ENCODE results near the gene HMGB1. TPM values are rescaled to one million over a fixed set of nuclear protein-coding genes. Genes with fewer than 3 reads are reported as not detected.

Gene HMGB1
- total and polyA plus RNA-seq, 4 donors, result 83.9 to 276 (median 195) TPM

GRCh38 chr13:30450066-30450465 lies 15.7 kb downstream of the HMGB1 start:
- Histone ChIP-seq H3K4me1 (ENCODE audit: control insufficient read depth in 4 of 4, insufficient read depth in 4 of 4, low read length in 3 of 4) (peaks cover 0 to 5% (median 2%) of the 10 kb centered on the region in 4 donors), H3K27ac (ENCODE audit: low read depth in 1 of 2, low read length in 2 of 2) (no peak overlapping the region), H3K9me3 (ENCODE audit: control insufficient read depth in 4 of 4, low read length in 3 of 4) (no peaks in the 10 kb centered on the region), H3K36me3 (ENCODE audit: control insufficient read depth in 4 of 4, insufficient read depth in 3 of 4, low read depth in 1 of 4, low read length in 3 of 4) (no peaks in the 10 kb centered on the region), H3K9ac (ENCODE audit: low read depth in 1 of 2, low read length in 2 of 2) (no peak overlapping the region), H3K27me3 (ENCODE audit: control insufficient read depth in 4 of 4, insufficient read depth in 4 of 4, low read length in 3 of 4) (no peaks in the 10 kb centered on the region), H3K4me3 (ENCODE audit: low read depth in 1 of 3, low read length in 3 of 3) (no peak overlapping the region)
- no peak for DNase-seq (ENCODE audit: low spot score)
- no peak for TF ChIP-seq HNF4G (IDR thresholded peaks at IDR 0.05)
- TF ChIP-seq, protein P1, sequence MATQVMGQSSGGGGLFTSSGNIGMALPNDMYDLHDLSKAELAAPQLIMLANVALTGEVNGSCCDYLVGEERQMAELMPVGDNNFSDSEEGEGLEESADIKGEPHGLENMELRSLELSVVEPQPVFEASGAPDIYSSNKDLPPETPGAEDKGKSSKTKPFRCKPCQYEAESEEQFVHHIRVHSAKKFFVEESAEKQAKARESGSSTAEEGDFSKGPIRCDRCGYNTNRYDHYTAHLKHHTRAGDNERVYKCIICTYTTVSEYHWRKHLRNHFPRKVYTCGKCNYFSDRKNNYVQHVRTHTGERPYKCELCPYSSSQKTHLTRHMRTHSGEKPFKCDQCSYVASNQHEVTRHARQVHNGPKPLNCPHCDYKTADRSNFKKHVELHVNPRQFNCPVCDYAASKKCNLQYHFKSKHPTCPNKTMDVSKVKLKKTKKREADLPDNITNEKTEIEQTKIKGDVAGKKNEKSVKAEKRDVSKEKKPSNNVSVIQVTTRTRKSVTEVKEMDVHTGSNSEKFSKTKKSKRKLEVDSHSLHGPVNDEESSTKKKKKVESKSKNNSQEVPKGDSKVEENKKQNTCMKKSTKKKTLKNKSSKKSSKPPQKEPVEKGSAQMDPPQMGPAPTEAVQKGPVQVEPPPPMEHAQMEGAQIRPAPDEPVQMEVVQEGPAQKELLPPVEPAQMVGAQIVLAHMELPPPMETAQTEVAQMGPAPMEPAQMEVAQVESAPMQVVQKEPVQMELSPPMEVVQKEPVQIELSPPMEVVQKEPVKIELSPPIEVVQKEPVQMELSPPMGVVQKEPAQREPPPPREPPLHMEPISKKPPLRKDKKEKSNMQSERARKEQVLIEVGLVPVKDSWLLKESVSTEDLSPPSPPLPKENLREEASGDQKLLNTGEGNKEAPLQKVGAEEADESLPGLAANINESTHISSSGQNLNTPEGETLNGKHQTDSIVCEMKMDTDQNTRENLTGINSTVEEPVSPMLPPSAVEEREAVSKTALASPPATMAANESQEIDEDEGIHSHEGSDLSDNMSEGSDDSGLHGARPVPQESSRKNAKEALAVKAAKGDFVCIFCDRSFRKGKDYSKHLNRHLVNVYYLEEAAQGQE (IDR thresholded peaks at IDR 0.05), result no peak
- TF ChIP-seq, protein P2, sequence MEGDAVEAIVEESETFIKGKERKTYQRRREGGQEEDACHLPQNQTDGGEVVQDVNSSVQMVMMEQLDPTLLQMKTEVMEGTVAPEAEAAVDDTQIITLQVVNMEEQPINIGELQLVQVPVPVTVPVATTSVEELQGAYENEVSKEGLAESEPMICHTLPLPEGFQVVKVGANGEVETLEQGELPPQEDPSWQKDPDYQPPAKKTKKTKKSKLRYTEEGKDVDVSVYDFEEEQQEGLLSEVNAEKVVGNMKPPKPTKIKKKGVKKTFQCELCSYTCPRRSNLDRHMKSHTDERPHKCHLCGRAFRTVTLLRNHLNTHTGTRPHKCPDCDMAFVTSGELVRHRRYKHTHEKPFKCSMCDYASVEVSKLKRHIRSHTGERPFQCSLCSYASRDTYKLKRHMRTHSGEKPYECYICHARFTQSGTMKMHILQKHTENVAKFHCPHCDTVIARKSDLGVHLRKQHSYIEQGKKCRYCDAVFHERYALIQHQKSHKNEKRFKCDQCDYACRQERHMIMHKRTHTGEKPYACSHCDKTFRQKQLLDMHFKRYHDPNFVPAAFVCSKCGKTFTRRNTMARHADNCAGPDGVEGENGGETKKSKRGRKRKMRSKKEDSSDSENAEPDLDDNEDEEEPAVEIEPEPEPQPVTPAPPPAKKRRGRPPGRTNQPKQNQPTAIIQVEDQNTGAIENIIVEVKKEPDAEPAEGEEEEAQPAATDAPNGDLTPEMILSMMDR (IDR thresholded peaks at IDR 0.05; ENCODE audit: low read depth, low read length, missing input control), result no peak
- TF ChIP-seq TAF1 (conservative IDR thresholded peaks at IDR 0.05), result no peak
- TF ChIP-seq GABPA (IDR thresholded peaks at IDR 0.05 in 1 of 2, conservative IDR thresholded peaks at IDR 0.05 in 1 of 2), result no peak
- TF ChIP-seq HNF4A (conservative IDR thresholded peaks at IDR 0.05), result no peak
- no peak for TF ChIP-seq RXRA (IDR thresholded peaks at IDR 0.05)
- no peak for TF ChIP-seq YY1 (IDR thresholded peaks at IDR 0.05)
- no peak for TF ChIP-seq NR2F2 (IDR thresholded peaks at IDR 0.05)
- no peak for TF ChIP-seq MAX (IDR thresholded peaks at IDR 0.05)
- no peak for TF ChIP-seq FOXA2 (IDR thresholded peaks at IDR 0.05)
- TF ChIP-seq RAD21 (IDR thresholded peaks at IDR 0.05), result no peak
- TF ChIP-seq, protein P3, sequence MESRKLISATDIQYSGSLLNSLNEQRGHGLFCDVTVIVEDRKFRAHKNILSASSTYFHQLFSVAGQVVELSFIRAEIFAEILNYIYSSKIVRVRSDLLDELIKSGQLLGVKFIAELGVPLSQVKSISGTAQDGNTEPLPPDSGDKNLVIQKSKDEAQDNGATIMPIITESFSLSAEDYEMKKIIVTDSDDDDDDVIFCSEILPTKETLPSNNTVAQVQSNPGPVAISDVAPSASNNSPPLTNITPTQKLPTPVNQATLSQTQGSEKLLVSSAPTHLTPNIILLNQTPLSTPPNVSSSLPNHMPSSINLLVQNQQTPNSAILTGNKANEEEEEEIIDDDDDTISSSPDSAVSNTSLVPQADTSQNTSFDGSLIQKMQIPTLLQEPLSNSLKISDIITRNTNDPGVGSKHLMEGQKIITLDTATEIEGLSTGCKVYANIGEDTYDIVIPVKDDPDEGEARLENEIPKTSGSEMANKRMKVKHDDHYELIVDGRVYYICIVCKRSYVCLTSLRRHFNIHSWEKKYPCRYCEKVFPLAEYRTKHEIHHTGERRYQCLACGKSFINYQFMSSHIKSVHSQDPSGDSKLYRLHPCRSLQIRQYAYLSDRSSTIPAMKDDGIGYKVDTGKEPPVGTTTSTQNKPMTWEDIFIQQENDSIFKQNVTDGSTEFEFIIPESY (IDR thresholded peaks at IDR 0.05), result no peak
- TF ChIP-seq ATF3 (IDR thresholded peaks at IDR 0.05), result no peak
- WGBS, result 98% methylated on average over 2 of the region's 2 CpGs

- 95% methylated on average over 4 of the region's 4 CpGs for WGBS
Observed at GRCh38 chr13:30448441-30448840, 17.3 kb downstream of the HMGB1 start.

More at GRCh38 chr13:30448441-30448840, 17.3 kb downstream of the HMGB1 start:
- Histone ChIP-seq H3K9ac (ENCODE audit: low read depth in 1 of 2, low read length in 2 of 2) (no peak overlapping the region), H3K27me3 (ENCODE audit: control insufficient read depth in 4 of 4, insufficient read depth in 4 of 4, low read length in 3 of 4) (no peaks in the 10 kb centered on the region), H3K27ac (ENCODE audit: low read depth in 1 of 2, low read length in 2 of 2) (no peak overlapping the region), H3K9me3 (ENCODE audit: control insufficient read depth in 4 of 4, low read length in 3 of 4) (no peaks in the 10 kb centered on the region), H3K4me3 (ENCODE audit: low read depth in 1 of 3, low read length in 3 of 3) (no peak overlapping the region), H3K4me1 (ENCODE audit: control insufficient read depth in 4 of 4, insufficient read depth in 4 of 4, low read length in 3 of 4) (peaks cover 0 to 5% (median 2%) of the 10 kb centered on the region in 4 donors), H3K36me3 (ENCODE audit: control insufficient read depth in 4 of 4, insufficient read depth in 3 of 4, low read depth in 1 of 4, low read length in 3 of 4) (no peaks in the 10 kb centered on the region)
- DNase-seq (ENCODE audit: low spot score), result no peak
- no peak for TF ChIP-seq FOXA2 (IDR thresholded peaks at IDR 0.05)
- no peak for TF ChIP-seq NR2F2 (IDR thresholded peaks at IDR 0.05)
- TF ChIP-seq, protein P2 (IDR thresholded peaks at IDR 0.05; ENCODE audit: low read depth, low read length, missing input control), result no peak
- TF ChIP-seq HNF4A (conservative IDR thresholded peaks at IDR 0.05), result no peak
- no peak for TF ChIP-seq GABPA (IDR thresholded peaks at IDR 0.05 in 1 of 2, conservative IDR thresholded peaks at IDR 0.05 in 1 of 2)
- TF ChIP-seq YY1 (IDR thresholded peaks at IDR 0.05), result no peak
- TF ChIP-seq, protein P1 (IDR thresholded peaks at IDR 0.05), result no peak
- no peak for TF ChIP-seq EGR1 (IDR thresholded peaks at IDR 0.05; ENCODE audit: low read depth in 2 of 2)
- TF ChIP-seq ATF3 (IDR thresholded peaks at IDR 0.05), result no peak

Data from liver (tissue), 9 donors.